Stomach (tissue), 4 donors: ENCODE data around the gene TAP1.

Experiments
- CTCF ChIP-seq, 7 experiments: fragments of 450-650 bp in 4 of 7; fragments of 200-600 bp in 3 of 7; sonication (generic) in 3 of 7; IDR thresholded peaks; one replicate each; pipeline ENCODE4 v1.5.1; 2016 to 2019; ENCODE audit warnings: antibody characterized with exemption in 7 of 7, control low read depth in 2 of 7, mild to moderate bottlenecking in 1 of 7
- EP300 ChIP-seq: sonication (generic); formaldehyde crosslinking; IDR thresholded peaks from one replicate; pipeline ENCODE4 v1.6.1; 2017; ENCODE audit warnings: antibody characterized with exemption
- POLR2A ChIP-seq, 4 donors: fragments of 450-650 bp; IDR thresholded peaks; one replicate each; pipeline ENCODE4 v1.6.1; 2016; ENCODE audit warnings: antibody characterized with exemption in 4 of 4, control low read depth in 2 of 4, mild to moderate bottlenecking in 1 of 4, moderate library complexity in 1 of 4
- POLR2AphosphoS5 ChIP-seq, 3 donors: sonication (generic); formaldehyde crosslinking; IDR thresholded peaks; one replicate each; pipeline ENCODE4 v1.6.1; 2016; ENCODE audit warnings: antibody characterized with exemption in 3 of 3

DNA sequence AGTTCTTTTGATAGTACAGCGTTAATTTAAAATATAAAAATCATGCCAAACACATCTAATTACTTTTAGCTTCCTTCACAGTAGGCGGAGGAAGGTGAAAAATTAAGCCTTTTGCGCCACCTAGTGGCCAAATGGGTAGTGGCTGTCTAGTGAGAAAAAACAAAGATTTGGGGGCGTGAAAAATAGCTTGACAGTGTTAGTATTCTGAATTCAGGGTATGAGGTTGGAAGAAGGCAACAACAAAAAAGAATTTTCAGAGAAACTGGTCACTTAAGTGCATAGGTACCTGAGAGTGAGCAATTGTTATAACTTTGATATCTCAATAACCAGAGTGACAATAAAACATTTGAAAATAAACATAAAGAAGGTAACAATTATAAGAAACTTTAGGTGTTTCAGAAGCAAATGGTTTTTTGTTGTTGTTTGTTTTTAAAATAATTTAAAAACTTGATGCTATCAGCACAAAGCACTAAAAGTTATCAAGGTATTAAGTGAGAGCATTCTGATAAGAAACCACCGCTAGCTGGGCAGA lies 14.8 kb upstream of the TAP1 start:
- peak in 5 of 7 experiments; percentile 72 to 99 (median 93) for TF ChIP-seq CTCF (IDR thresholded peaks at IDR 0.05)
- TF ChIP-seq POLR2A (IDR thresholded peaks at IDR 0.05) = no peak
- TF ChIP-seq EP300 = no peak
- TF ChIP-seq POLR2AphosphoS5 (IDR thresholded peaks at IDR 0.05) = peak in 1 of 3 donors; percentile 42
